Adrenal gland (tissue), 5 donors: Measurements from ENCODE around the gene VSIG10.

Source experiments
- POLR2A ChIP-seq, 2 donors: fragments of 450-650 bp; IDR thresholded peaks; one replicate each; pipeline ENCODE4 v1.6.1; 2017; ENCODE audit warnings: antibody characterized with exemption in 2 of 2, mild to moderate bottlenecking in 2 of 2, moderate library complexity in 1 of 2
- TF ChIP-seq, protein P1 (sequence below), 6 experiments: fragments of 450-650 bp in 4 of 6; fragments of 200-600 bp in 2 of 6; sonication (generic) in 1 of 6; IDR thresholded peaks; 1 replicate in 5 of 6; 2 replicates in 1 of 6; pipeline versions ENCODE4 v1.5.1 to v1.8.0; 2016 to 2021; ENCODE audit warnings: antibody characterized with exemption in 6 of 6, mild to moderate bottlenecking in 2 of 6, moderate library complexity in 1 of 6
- donor health status: DM: no; HTN: no; CAD: no.

DNA sequence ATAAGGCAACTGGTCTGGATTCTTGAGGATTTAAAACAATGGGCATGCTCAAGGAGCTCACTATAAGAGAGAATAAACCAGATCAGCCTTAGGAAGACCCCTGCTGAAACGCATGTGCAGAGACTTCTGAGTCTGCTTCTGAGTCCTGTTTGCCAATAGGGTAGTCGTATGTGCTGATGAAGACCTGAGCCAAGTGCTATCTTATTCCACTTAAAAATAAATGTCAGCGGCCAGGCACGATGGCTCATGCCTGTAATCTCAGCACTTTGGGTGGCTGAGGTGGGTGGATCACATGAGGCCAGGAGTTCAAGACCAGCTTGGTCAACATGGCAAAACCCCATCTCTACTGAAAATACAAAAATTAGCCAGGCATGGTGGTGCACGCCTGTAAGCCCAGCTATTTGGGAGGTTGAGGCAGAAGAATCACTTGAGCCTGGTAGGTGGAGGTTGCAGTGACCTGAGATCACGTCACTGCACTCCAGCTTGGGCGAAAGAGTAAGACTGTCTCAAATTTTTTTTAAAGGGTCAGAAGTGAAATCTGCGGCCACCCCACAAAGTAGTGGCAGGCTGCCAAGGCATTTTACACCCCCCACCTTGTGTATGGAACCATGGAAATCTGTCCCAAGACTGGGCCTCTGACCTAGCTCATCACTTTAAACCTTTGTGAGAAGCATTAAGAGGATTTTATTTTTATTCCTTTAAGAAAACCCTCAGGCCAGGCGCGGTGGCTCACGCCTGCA is 67.0 kb downstream of the VSIG10 start:
- TF ChIP-seq, protein P1, sequence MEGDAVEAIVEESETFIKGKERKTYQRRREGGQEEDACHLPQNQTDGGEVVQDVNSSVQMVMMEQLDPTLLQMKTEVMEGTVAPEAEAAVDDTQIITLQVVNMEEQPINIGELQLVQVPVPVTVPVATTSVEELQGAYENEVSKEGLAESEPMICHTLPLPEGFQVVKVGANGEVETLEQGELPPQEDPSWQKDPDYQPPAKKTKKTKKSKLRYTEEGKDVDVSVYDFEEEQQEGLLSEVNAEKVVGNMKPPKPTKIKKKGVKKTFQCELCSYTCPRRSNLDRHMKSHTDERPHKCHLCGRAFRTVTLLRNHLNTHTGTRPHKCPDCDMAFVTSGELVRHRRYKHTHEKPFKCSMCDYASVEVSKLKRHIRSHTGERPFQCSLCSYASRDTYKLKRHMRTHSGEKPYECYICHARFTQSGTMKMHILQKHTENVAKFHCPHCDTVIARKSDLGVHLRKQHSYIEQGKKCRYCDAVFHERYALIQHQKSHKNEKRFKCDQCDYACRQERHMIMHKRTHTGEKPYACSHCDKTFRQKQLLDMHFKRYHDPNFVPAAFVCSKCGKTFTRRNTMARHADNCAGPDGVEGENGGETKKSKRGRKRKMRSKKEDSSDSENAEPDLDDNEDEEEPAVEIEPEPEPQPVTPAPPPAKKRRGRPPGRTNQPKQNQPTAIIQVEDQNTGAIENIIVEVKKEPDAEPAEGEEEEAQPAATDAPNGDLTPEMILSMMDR (IDR thresholded peaks at IDR 0.05), result no peak
- no peak for TF ChIP-seq POLR2A (IDR thresholded peaks at IDR 0.05)
